Measurements from ENCODE around the gene WASF3. TPM values are rescaled to one million over a fixed set of nuclear protein-coding genes. Genes with fewer than 3 reads are reported as not detected.

Gene WASF3
- total RNA-seq, 4 donors from 2014 or later: 5.4 to 11.6 (median 7.6) TPM

GRCh38 chr13:26664286-26664685 is 106.8 kb downstream of the WASF3 start:
- H3K27ac ChIP-seq: no peak overlapping the region
- DNase-seq (no peak), ATAC-seq (no peak)
- no peaks in the 10 kb centered on the region for H3K4me1 ChIP-seq
- no peak overlapping the region for H3K4me3 ChIP-seq
- in situ Hi-C loops (cut with MboI; ENCODE audit: low sequenced_read_pairs in 4 of 4): no loop called here
- H3K9me3 ChIP-seq: no peaks in the 10 kb centered on the region
- H3K36me3 ChIP-seq: no peaks in the 10 kb centered on the region
- intact Hi-C loops (cut with DNase I; ENCODE audit: low total_unique reads): no loop called here
- H3K27me3 ChIP-seq: no peaks in the 10 kb centered on the region
- TF ChIP-seq POLR2A (IDR thresholded peaks at IDR 0.05): no peak
- TF ChIP-seq CTCF (IDR thresholded peaks at IDR 0.05 in 4 of 5, conservative IDR thresholded peaks at IDR 0.05 in 1 of 5): no peak

- H3K36me3 ChIP-seq: no peaks in the 10 kb centered on the region
- no peaks in the 10 kb centered on the region for H3K27me3 ChIP-seq
- ATAC-seq: no peak
- H3K27ac ChIP-seq: no peak overlapping the region
- H3K4me1 ChIP-seq: no peaks in the 10 kb centered on the region
- H3K4me3 ChIP-seq: no peak overlapping the region
- intact Hi-C loops (cut with DNase I; ENCODE audit: low total_unique reads): no loop called here
- TF ChIP-seq CTCF (IDR thresholded peaks at IDR 0.05 in 4 of 5, conservative IDR thresholded peaks at IDR 0.05 in 1 of 5): no peak
- no peak for TF ChIP-seq POLR2A (IDR thresholded peaks at IDR 0.05)
- no peaks in the 10 kb centered on the region for H3K9me3 ChIP-seq
- no peak for DNase-seq
- in situ Hi-C loops (cut with MboI; ENCODE audit: low sequenced_read_pairs in 4 of 4): no loop called here
Measured at GRCh38 chr13:26664876-26665275, 107.4 kb downstream of the WASF3 start.

GRCh38 chr13:26668357-26669146 is 111.1 kb downstream of the WASF3 start:
- Histone ChIP-seq H3K36me3 (no peaks in the 10 kb centered on the region), H3K4me1 (no peaks in the 10 kb centered on the region), H3K4me3 (no peak overlapping the region), H3K27me3 (no peaks in the 10 kb centered on the region), H3K27ac (no peak overlapping the region), H3K9me3 (no peaks in the 10 kb centered on the region)
- DNase-seq (no peak), ATAC-seq (no peak)
- no peak for TF ChIP-seq POLR2A (IDR thresholded peaks at IDR 0.05)
- no peak for TF ChIP-seq CTCF (IDR thresholded peaks at IDR 0.05 in 4 of 5, conservative IDR thresholded peaks at IDR 0.05 in 1 of 5)
- intact Hi-C loops (cut with DNase I; ENCODE audit: low total_unique reads): no loop called here
- in situ Hi-C loops (cut with MboI; ENCODE audit: low sequenced_read_pairs in 4 of 4): no loop called here

DNA sequence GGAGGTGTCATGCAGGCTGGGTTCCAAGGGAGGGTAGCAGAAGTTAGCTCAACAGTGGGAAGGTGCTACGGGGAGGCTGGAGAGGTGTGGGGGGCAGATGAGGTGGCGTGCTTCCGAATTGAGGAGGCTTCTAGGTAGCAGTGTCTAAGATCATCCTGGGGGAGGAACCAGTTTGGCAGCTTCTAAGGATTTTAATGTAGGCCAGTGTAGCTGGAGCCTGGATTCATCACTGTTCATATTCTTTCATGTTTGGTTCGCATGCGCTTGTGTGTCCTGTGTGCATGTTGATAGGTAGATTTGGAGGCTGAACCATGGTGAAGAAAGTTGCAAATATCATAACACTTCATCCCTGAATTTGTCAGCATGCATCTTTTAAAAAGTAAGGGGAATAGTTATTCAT is 116.4 kb downstream of the WASF3 start:
- Histone ChIP-seq H3K9me3 (no peaks in the 10 kb centered on the region), H3K36me3 (no peaks in the 10 kb centered on the region), H3K27me3 (no peaks in the 10 kb centered on the region), H3K4me3 (no peak overlapping the region), H3K4me1 (no peaks in the 10 kb centered on the region), H3K27ac (no peak overlapping the region)
- TF ChIP-seq CTCF (IDR thresholded peaks at IDR 0.05 in 4 of 5, conservative IDR thresholded peaks at IDR 0.05 in 1 of 5) (no peak), POLR2A (IDR thresholded peaks at IDR 0.05) (no peak)
- in situ Hi-C loops (cut with MboI; ENCODE audit: low sequenced_read_pairs in 4 of 4) (no loop called here), intact Hi-C loops (cut with DNase I; ENCODE audit: low total_unique reads) (no loop called here)
- no peak for ATAC-seq
- DNase-seq: no peak

Measured in gastrocnemius medialis (tissue), 4 donors.